ENCODE data around the gene DLG2.

Gene DLG2

DNA sequence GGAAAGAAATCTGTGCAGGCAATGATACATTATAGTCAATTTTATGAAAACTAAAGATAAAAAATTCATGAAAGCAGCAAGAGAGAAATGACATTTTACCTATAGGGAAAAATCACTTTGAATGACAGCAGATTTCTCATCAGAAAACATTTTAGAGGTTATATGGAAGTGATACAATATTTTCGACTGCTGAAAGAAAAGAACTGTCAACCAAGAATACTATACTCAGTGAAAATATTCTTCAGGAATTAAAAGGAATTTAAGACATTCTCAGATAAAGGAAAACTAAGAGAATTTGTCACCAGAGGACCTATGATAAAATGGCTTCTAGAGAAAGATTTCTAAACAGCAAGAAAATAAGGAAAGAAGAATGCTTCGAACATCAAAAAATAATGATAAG, 820.8 kb downstream of the DLG2 start:
- H3K27ac ChIP-seq, result no peak overlapping the region
- no peak for DNase-seq (ENCODE audit: low spot score)
- TF ChIP-seq, protein P1, sequence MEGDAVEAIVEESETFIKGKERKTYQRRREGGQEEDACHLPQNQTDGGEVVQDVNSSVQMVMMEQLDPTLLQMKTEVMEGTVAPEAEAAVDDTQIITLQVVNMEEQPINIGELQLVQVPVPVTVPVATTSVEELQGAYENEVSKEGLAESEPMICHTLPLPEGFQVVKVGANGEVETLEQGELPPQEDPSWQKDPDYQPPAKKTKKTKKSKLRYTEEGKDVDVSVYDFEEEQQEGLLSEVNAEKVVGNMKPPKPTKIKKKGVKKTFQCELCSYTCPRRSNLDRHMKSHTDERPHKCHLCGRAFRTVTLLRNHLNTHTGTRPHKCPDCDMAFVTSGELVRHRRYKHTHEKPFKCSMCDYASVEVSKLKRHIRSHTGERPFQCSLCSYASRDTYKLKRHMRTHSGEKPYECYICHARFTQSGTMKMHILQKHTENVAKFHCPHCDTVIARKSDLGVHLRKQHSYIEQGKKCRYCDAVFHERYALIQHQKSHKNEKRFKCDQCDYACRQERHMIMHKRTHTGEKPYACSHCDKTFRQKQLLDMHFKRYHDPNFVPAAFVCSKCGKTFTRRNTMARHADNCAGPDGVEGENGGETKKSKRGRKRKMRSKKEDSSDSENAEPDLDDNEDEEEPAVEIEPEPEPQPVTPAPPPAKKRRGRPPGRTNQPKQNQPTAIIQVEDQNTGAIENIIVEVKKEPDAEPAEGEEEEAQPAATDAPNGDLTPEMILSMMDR (conservative IDR thresholded peaks at IDR 0.05; ENCODE audit: low read depth), result no peak
- ChIA-PET CTCF (no interaction called here), POLR2A (ENCODE audit: low non-redundant PET) (no interaction called here)

DNA sequence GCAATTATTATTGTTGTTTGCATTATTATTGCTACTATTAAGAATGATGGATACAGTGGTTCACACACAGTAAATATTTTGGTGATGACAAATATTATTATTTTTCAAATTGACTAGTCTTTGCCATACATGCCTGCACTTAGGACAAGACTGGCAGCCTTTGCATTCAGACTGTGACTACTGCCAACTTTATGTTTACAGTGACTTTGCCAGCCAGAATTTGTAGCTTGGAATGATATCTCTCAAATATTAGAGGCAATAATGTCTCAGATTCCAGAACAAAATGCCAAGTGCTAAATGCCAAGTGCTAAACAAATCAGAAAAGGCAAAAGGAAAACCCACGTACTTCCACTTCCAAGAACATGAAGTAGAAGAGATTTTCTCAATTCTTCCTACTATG, 823.1 kb downstream of the DLG2 start:
- TF ChIP-seq, protein P1 (conservative IDR thresholded peaks at IDR 0.05; ENCODE audit: low read depth), result no peak
- ChIA-PET POLR2A (ENCODE audit: low non-redundant PET) (no interaction called here), CTCF (no interaction called here)
- no peak overlapping the region for H3K27ac ChIP-seq
- no peak for DNase-seq (ENCODE audit: low spot score)

DNA sequence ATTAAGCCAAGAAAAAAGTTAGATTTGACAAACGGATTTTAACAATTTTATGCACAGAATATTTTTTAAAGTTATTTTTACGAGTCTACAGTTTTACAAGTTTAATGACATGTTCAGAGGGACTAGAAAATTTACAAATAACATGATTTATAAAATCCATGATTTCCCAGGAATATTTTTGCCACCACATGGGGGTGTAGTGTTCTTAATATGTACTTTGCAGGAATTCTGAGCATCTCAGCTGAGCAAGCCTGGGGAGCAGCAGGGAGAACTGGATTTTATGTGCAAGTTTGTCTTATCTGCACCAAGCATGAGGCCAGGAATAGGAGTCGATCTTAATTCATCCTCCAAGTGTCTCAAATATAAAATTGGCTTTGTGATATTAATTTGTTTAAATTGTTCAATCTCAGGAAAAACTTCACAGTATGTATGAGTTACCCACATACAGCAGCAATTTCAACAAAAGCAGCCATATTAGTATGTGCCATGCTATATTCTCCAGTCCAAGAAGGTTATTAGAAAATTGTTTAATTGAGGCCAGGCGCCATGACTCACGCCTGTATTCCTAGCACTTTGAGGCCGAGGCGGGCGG, 826.3 kb downstream of the DLG2 start:
- DNase-seq (ENCODE audit: low spot score), result peak; percentile 9
- POLR2A ChIA-PET (ENCODE audit: low non-redundant PET), result no interaction called here
- TF ChIP-seq, protein P1 (conservative IDR thresholded peaks at IDR 0.05; ENCODE audit: low read depth), result peak; percentile 21
- H3K27ac ChIP-seq, result no peak overlapping the region
- CTCF ChIA-PET, result no interaction called here

DNA sequence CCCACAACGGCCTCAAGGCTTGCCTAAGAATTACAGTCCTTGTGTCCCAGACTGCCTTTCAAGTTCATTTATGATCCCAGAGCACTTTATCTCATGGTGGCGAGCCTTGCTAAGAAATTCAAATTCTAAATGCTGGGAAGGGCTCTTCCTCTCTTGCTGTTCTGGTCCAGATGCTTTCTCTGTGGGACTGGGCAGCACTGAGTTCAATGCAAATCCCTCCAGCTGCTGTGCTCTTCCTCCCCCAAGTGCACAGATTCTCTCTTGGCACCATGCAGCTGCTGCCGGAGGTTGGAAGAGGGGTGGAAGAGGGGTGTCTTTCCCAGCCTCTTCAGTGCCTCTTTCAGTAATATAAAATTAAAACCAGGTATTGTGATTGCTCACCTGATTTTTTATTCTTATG, 828.0 kb downstream of the DLG2 start:
- CTCF ChIA-PET, result no interaction called here
- TF ChIP-seq, protein P1 (conservative IDR thresholded peaks at IDR 0.05; ENCODE audit: low read depth), result no peak
- no peak overlapping the region for H3K27ac ChIP-seq
- no peak for DNase-seq (ENCODE audit: low spot score)
- POLR2A ChIA-PET (ENCODE audit: low non-redundant PET), result no interaction called here

DNA sequence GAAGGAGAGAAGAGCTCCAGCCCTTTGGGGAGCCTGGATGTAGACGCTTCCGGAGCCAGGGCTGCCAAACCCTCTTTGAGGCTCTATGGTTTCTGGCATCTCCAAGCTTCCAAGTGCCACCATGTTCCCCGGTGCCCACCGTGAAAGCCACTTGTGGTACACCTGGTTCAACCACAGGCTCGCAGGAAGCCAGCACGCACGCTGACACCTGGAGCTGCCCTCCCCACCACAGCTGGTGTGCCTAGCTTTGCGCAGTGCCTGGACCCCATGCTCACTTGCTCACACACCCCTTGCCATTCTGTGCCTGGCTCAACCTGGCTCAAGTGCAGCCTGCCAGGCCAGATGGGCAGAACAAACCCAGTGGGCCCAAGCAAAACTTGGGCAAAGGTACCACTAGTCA, 831.4 kb downstream of the DLG2 start:
- H3K27ac ChIP-seq, result no peak overlapping the region
- TF ChIP-seq, protein P1 (conservative IDR thresholded peaks at IDR 0.05; ENCODE audit: low read depth), result no peak
- CTCF ChIA-PET, result no interaction called here
- POLR2A ChIA-PET (ENCODE audit: low non-redundant PET), result no interaction called here
- DNase-seq (ENCODE audit: low spot score), result no peak

DNA sequence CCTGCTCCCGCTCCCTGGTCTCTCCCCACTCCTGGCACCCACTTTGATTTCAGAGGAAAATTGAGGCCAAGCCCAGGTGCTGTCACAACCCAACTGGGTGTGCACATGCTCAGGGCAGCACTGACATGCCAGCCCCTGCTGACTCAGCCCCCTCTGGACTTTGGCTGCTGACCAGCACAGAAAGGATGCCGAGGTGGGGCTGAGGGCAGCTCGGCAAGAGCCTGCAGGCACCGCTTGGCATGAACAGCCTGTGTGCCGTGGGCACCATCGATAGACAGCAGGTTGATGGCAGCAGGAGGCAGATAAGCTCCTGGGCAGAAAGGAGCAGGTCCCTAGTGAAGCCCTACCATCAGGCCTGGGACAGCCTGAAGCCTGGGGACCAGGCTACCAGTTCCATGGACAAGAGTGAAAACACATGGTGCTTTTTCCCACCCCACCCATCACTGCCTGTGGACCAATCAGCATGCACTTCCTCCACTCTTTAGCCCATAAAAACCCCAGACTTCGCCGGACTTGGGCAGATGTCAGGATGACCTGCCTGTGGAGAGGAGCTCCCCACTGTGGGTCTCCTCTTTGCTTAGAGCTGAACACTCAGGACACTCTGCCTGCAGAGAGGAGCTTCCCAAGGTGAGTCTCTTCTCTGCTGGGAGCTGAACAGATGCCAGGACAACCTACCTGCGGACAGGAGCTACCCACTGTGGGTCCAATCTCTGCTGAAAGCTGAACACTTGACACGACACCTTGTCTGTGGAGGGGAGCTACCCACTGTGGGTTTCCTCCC, 832.3 kb downstream of the DLG2 start:
- ChIA-PET CTCF (interaction anchor here (0.6 kb wide), 1 partner anchor 11 kb away, joined by 5 read pairs; no protein-coding TSS in a partner anchor), POLR2A (ENCODE audit: low non-redundant PET) (no interaction called here)
- TF ChIP-seq, protein P1 (conservative IDR thresholded peaks at IDR 0.05; ENCODE audit: low read depth), result no peak
- no peak overlapping the region for H3K27ac ChIP-seq
- DNase-seq (ENCODE audit: low spot score), result no peak
